SH-SY5Y (cell line): Measurements from ENCODE around the gene NGEF.

ENCODE experiments used
- GATA2 ChIP-seq: IDR thresholded peaks from 2 replicates; pipeline ENCODE4 v1.6.1; 2011; ENCODE audit warnings: mild to moderate bottlenecking, low read depth, low read length
- GATA3 ChIP-seq: IDR thresholded peaks from 2 replicates; pipeline ENCODE4 v1.6.1; 2011; ENCODE audit warnings: low read depth, mild to moderate bottlenecking, low read length, moderate library complexity

DNA sequence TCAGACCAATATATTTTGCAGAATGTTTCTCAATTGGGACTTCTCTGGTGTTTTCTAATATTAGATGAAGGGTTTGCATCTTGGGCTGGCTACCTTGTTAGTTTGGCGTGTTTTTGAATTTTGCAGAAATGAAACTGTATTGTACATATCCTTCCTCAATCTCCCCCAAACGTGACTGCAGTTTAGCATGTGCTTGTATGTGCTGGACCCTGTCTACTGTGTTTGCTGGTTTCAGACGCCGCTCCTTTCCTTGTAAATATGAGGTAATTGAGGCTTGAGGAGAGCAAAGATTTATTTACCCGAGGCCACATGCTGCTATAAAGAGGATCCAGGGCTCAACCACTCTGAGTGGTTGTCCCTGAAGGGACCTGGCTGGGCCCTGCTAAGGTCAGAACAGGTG lies 57.2 kb downstream of the NGEF start:
- no peak for TF ChIP-seq GATA2
- TF ChIP-seq GATA3 = no peak
